Stimulated activated CD8-positive, alpha-beta memory T cell treated with anti-CD3 and anti-CD28 coated beads, Interleukin-2, amount 100 ng/mL, for 1 hour (primary cell): ENCODE data around the gene NPIPA5.
"Not testable (repeated sequence)": the region's sequence is repeated elsewhere in the genome, so short reads cannot be mapped to it uniquely, and the experiment has no call there.

Experiments
- DNase-seq, 2 donors: peaks; one replicate each; pipeline ENCODE4 v3.0.0-alpha.2; 2020; ENCODE audit warnings: low read depth in 2 of 2

NPIPA5 gene

DNA sequence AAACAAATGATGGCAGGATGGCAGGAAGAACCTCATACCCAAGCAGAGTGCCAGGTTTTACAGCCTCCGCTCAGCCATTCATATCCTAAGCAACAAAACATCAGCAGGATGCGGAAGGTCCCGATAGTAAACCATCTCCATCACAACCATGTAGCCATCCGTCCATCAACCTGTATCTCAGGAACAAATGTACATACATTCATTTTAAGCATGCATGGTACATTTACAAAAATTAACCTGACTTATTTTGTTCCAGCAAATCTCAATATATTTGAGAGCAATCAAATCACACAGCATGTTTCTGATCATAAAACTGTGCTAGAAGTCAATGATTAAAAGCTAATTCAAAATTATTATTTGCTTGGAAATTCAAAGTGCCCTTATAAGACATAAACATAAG is at the start of gene NPIPA5:
Gene NPIPA5 (minus strand): TSS at position 101 of the 400 bp plus-strand sequence. CDS start 0 bp downstream, at position 101.
- not testable (repeated sequence) for DNase-seq

DNA sequence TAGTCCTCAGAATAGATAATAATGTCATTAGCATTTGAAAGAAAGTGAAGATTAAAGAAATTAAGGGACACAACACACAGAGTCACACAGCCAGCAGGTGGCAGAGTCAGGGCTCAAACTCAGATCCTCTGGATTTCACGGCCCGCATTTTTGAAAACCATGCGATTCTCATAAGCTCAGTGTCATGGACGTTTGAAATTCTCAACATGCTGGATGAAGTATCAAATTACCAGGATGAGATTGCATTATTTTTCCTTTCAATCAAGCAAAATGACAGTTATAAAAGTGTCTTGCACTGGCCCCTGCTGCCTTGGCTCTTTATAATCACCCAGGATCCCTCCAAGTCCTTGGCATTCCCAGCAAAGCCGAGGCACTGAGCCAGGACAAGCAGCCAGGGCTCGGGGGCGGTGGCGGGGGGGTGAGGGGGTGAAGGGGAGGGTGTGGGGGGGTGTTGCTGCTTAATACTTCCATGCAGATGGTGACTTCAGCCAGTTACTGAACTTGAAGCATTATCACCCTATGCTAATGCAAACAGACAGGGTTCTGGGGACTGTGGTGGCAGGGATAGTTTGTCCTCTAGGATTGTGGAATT is 49.6 kb upstream of the NPIPA5 start:
- peak in 1 of 2 donors; percentile 39 for DNase-seq

DNA sequence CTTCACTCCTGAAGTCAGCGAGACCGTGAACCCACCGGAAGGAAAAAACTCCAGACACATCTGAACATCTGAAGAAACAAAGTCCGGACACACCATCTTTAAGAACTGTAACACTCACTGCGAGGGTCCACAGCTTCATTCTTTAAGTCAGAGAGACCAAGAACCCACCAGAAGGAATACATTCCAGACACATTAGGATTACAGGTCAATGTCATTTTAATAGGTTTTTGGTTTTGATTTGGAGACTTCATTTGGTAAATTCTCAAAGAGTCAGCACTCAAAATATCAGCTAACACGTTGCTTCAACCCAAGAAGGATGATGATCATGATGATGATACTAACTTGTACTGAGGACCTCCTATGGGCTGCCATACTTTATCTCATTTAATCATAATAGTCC is 48.7 kb upstream of the NPIPA5 start:
- no peak for DNase-seq

DNA sequence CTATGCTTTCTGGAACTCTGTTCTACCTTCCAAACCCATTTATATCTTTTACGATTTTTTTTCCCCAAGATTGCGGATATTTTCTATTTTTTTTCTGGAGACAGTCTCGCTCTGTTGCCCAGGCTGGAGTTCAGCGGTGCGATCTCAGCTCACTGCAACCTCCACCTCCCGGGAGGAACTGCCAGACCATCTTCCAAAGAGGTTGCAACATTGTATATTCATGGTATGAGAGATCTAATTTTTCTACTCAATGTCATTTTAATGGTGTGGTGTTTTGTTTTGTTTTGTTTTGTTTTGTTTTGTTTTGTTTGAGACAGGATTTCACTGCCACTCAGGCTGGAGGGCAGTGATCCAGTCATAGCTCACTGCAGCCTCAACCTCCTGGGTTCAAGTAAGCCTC is 47.8 kb upstream of the NPIPA5 start:
- no peak for DNase-seq

DNA sequence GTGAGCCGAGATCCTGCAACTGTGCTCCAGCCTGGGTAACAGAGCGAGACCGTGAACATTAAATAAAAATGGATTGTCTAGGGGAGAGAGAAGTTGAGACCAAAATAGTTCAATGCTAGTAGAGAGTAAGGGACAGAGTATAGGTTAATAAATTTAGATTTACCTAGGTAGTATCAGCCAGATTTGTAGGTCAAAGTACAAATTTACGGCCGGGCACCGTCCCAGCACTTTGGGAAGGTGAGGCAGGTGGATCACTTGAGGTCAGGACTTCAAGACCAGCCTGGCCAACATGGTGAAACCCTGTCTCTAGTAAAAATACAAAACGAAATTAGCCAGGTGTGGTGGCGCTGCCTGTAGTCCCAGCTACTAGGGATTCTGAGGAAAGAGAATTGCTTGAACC is 44.1 kb upstream of the NPIPA5 start:
- no peak for DNase-seq

DNA sequence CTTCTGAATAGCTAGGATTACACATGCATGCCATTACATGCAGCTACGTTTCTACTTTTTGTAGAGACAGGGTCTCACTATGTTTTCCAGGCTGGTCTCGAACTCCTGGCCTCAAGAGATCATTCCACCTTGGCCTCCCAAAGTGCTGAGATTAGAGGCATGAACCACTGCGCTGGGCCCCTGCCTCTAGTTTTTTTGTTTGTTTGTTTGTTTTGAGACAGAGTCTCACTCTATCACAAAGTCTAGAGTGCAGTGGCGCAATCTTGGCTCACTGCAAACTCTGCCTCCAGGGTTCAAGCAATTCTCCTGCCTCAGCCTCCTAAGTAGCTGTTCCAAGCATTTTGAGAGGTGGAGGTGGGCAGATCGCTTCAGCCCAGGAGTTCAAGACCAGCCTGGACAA is 43.6 kb upstream of the NPIPA5 start:
- not testable (repeated sequence) for DNase-seq

DNA sequence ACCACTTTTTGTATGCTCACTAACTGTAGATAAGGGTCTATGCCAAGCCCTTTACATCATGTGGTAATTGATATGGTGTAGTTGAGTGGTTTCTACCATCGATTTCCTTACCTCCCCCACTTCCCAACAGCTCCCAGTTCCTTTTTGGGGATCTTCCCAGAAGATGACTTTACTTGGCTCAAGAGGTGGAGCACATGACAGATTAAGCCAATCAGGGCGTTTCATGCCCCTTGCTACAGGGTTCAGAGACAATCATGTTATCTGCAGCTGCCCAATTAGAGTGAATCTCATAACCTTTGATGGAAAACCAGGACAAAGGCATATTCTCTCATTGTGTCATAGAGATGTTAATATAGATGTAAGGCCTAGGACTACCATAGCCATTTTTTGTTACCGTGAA is 40.1 kb upstream of the NPIPA5 start:
- DNase-seq, result no peak

DNA sequence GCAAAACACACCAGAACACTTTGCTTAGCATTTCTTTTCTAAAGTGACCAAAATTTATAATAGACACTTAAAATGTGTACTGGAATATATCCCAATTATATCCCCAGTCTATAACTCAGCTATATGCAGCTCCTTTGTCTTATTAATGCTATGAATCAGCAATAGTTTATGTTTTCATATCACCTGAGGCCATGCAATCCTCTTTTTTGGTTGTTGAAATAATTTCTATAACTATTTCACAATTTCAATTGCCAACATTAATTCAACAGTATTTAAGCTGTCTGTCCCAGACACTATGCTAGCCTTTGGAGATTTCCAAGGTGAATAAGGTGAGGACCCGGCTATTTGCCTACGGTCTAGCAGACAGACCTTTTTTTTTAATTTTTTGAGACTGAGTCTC is 39.1 kb upstream of the NPIPA5 start:
- DNase-seq, result no peak

DNA sequence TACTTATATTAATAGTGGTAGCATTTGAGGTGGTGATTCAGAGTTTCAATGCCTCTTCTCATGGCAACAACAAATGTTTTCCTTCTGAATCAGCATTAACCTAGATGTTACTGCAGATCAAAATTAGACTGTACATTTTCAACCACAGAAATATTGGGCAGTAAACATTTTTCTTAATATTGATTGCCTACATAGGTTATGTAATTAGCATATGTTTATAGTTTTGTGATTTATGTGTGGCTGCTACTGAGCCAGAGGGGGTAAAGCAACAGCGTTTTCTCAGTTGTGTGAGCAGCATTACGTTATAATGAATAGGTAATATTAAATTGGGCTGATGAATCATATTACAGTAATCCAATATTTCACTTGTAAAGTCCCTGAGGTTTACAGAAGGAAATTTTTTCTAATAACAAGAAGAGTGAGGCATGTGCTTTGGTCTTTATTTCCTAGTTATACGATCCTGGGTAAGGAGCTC is 37.5 kb upstream of the NPIPA5 start:
- no peak for DNase-seq

DNA sequence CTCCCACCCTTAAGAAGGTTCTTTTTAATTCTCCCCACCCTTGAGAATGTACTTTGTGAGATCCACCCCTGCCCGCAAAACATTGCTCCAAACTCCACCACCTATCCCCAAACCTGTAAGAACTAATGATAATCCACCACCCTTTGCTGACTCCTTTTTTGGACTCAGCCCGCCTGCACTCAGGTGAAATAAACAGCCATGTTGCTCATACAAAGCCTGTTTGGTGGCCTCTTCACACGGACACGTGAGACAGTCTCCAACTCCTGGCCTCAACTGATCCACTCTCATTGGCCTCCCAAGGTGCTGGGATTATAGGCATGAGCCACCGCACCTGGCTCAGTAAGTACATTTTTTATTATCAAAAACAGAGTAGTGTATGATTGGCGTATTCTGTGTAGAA is 31.4 kb upstream of the NPIPA5 start:
- not testable (repeated sequence) for DNase-seq

DNA sequence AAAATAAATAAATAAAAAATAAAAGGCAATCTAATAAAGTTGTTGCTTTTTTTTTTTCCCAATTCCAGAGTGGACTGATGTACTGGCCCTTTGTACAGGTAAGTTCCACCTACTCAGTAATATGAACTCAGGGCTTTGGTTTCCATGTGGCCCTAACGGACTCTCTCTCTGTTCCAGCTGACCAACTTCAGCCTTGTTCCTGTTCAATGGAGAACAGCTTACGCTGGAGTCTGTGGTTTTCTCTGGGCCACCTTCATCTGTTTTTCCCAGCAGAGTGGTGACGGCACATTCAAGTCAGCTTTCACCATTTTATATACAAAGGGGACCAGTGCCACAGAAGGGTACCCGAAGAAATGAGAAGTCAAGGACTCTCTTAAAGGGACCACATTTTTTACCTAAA is 29.7 kb upstream of the NPIPA5 start:
- DNase-seq, result not testable (repeated sequence)

DNA sequence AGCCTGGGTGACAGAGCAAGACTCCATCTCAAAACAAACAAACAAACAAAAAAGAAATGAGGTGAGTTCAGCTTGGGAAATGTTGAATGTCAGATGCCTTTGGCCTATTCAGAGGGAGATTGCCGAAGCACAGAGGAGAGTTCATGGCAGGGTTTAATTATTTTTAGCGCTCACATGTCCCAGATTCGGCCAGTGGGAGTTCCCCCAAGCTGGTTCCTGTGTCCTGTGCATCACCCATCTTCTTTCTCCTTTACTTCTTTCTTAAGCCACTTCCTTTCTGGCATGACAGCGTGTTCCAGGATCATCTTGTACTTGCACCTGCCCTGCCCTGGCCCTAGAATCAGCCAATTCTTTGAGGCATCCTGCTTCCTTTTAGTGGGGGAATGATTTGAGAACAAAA is 26.7 kb upstream of the NPIPA5 start:
- DNase-seq, result no peak

DNA sequence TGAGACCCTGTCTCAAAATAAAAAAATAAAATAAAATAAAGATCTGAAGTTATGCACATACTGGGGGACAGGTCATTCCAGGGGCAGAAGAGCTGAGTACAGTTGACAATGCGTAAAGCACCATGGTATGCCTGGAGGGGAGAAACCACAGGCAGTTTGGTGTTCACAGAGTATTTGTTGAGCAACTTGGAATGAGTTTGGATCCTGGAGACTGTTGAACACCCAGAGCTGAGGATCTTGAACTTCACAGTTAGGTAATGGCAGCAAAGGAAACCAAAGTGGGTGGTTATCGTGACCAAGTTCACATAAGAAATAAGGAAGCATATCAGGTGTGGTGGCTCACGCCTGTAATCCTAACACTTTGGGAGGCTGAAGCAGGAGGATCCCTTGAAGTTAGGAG is 26.0 kb upstream of the NPIPA5 start:
- not testable (repeated sequence) for DNase-seq

DNA sequence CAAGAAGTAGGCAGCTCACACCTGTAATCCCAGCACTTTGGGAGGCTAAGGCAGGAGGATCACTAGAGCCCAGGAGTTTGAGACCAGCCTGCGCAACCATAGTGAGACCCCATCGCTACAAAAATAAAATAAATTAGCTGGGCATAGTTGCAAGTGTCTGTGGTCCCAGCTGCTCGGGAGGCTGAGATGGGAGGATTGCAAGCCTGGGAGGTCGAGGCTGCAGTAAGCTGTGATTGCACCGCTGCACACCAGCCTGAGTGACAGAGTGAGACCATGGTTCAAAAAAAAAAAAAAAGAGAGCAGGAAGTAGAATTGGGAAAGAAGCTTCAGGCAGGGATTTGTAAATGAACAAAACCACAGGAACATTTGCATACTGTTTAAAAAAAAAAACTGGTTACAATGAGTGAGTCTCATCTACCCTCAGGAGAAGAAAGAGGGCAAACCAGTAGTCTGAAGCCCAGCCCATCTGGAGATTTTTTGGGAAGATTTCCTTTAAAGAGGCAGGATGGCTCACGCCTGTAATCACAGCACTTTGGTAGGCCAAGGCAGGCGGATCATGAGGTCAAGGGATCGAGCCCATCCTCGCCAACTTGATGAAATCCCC is 25.4 kb upstream of the NPIPA5 start:
- no peak for DNase-seq

DNA sequence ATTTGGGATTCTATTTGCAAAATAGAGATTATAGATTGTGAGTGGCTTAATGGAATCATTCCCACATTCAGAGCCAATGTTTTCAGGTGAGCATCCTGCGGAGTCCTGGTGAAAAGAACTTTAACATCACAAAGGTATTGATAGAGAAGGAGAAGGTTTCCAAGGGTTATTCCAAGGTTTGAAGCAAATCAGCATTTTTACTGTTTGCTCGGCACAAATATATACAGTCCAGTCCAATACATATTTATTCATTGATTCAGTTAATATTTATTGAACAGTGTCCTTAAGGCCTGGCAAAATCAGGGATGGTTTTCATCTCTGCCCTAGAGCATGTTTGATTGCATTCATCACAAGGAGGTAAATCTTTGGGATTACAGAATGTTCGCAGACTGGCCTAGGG is 23.9 kb upstream of the NPIPA5 start:
- no peak for DNase-seq

DNA sequence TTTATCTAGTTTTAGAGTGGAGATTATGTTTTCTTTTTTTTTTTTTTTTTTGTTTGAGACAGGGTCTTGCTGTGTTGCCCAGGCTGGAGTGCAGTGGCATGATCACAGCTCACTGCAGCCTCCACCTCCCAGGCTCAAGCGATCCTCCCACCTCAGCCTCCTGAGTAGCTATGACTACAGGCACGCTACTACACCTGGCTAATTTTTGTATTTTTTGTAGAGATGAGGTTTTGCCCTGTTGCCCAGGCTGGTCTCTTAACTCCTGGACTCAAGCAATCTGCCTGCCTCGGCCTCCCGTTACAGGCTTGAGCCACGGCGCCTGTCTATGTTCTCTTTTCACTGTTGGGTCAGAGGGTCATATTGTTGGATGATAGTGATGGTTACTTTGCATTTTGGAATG is 22.2 kb upstream of the NPIPA5 start:
- DNase-seq, result not testable (repeated sequence)

DNA sequence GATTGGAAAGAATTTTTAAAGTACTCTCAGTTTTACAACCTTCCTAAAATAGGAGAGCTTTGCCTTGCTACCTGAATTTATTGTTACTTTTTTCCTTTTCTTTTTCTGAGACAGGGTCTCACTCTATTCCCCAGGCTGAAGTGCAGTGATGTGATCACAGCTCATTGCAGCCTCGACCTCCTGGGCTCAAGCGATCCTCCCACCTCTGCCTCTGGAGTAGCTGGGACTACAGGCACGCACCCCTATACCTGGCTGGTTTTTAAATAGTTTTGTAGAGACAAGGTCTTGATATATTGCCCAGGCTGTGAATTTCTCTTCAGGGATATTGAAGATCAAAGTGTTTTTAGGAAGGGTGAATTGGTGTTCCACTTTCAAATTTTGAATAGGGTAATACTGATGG is 21.2 kb upstream of the NPIPA5 start:
- no peak for DNase-seq

DNA sequence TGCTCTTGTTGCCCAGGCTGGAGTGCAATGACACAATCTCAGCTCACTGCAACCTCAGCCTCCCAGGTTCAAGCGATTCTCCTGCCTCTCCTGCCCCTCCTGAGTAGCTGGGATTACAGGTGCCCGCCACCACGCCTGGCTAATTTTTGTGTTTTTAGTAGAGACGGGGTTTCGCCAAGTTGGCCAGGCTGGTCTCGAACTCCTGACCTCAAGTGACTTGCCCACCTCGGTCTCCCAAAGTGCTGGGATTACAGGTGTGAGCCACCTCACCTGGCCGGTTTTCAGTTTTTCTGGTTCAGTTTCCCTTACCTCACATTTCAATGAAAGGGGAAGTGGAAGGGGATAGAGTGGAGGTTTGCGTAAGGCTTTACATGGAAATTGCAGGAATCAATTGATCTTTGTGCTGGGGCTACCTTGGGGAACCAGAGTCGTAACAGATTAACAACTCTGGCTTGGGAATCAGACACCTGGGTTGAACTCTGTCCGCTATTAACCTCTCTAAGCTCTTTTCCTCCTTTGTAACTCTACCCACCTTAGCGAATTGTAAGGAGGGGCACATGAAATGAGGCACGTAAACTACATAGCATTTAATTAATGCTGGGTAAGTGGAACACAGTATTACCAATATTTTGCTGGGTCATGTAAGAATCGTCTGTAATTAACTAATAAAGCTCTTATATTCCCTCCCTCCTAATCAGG is 20.7 kb upstream of the NPIPA5 start:
- DNase-seq, result no peak

DNA sequence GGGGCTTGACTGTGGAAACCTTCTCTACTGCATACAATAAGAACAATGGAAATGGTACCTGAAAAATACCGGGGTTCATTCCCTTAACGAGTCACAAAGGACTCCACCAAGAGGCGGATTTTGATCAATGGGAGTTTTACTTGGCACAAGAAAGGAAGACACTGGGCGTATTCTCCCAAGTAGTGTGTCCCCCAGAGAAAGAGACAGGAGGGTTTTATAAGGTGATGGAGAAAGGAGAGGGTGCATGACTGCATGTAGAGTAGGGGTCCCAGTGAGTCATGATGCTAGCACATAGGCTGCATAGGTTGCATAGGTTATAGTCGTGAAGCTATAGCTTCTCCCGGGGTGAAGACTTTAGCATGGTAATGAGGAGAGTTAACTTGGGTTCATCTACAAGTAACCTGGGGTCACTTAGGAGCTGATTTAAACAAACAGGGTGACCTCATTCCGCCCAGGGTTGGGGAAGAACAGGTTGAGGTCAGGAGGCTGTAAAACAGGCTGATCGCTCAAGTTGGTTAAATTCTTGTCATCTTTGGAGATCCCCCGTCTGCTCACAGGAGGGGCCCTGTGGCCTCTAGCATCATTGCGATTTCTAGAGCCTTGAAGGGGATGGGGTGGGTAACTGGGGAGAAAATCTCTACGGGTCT is 19.0 kb upstream of the NPIPA5 start:
- no peak for DNase-seq

DNA sequence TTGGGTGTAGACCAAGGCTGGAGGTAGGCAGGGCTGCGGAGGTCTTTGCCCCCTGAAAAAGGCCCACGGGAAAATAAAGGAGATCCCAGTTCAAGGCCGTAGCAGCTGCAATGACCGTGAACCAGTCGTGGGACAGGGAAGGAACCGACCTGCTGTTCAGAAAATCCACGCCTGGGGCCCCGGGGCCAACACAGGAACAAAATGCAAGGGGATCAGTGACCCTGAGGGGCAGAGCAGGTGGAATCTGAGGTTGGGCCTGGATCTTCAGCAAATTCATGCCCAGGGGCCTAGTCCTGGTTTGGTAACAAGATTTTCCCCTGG is 18.4 kb upstream of the NPIPA5 start:
- not testable (repeated sequence) for DNase-seq

DNA sequence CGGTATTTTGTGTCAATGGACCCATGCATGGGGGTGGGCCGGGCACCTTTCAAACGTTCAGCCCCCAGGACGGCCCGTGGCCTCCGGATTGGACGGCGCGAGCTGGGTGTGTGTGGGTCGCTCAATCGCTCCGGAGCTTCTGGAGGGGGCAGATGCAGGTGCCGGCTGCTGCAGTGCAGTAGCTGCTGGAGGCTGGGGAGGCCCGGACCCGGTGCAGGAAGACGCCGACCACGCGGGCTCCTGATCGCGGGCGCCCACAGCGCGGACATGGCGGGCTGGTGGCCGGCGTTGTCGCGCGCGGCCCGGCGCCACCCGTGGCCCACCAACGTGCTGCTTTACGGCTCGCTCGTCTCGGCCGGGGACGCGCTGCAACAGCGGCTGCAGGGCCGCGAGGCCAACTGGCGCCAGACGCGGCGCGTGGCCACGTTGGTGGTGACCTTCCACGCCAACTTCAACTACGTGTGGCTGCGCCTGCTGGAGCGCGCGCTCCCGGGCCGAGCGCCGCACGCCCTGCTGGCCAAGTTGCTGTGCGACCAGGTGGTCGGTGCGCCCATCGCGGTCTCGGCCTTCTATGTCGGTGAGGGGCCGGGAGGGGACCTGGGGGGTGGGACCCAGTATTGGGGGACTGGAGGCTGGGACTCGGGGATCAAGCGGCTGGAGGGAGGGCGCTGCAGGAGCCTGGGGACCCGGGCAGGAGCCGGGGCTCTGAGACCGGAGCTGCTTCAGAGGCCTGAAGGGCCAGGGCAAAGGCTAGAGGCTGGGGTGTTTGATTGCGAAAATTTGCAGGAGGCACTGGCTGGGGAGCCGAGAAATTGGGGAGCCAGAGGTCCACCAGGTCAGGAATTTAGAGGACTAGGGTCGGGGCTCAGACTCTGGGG is 17.8 kb upstream of the NPIPA5 start, which contains the start of gene MPV17L:
Gene MPV17L (plus strand): TSS at position 124 of the 878 bp plus-strand sequence. CDS start 144 bp downstream, at position 268.
- DNase-seq, result not testable (repeated sequence)

DNA sequence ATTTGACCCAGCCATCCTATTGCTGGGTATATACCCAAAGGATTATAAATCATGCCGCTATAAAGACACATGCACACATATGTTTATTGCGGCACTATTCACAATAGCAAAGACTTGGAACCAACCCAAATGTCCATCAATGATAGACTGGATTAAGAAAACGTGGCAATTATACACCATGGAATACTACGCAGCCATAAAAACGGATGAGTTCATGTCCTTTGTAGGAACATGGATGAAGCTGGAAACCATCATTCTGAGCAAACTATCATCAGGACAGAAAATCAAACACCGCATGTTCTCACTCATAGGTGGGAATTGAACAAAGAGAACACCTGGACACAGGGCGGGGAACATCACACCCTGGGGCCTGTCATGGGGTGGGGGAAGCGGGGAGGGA is 14.9 kb upstream of the NPIPA5 start:
- DNase-seq, result not testable (repeated sequence)
